GM12892 (cell line): ENCODE results near the gene BRCA1.

Experiments
- POLR2A ChIP-seq: IDR thresholded peaks from 2 replicates; pipeline ENCODE4 v1.6.1; 2011; ENCODE audit warnings: low read depth, low read length, control low read depth
- POLR2AphosphoS5 ChIP-seq: IDR thresholded peaks from 2 replicates; pipeline ENCODE4 v1.6.1; 2011; ENCODE audit warnings: low read depth, low read length, control low read depth

DNA sequence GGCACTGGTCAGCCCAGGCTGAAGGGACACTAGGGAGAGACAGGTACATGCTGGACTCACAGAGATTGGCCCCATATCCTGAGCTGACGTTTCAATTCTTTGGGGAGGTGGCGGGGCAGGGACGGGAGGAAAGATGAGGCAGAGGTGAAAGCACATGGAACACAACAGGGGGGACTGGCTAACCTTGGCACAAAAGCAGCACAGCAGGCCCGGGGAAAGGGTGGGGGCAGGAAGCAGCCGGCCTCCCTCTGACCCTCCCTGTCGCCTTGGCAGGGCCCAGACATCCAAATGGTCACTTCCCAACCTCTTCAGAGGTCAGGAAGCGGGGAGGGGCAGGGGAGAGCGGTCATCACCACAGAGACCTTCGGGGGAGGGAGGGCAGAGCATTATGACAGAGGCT is 109.6 kb downstream of the BRCA1 start:
- TF ChIP-seq POLR2A (no peak), POLR2AphosphoS5 (no peak)
